ENCODE results near the gene ZC3H18. TPM values are rescaled to one million over a fixed set of nuclear protein-coding genes. Genes with fewer than 3 reads are reported as not detected.

ZC3H18 gene
- total and polyA plus RNA-seq, 2 donors (not counting 1 experiment from before 2014, with no cell fraction given): 7.9 to 9.4 TPM

DNA sequence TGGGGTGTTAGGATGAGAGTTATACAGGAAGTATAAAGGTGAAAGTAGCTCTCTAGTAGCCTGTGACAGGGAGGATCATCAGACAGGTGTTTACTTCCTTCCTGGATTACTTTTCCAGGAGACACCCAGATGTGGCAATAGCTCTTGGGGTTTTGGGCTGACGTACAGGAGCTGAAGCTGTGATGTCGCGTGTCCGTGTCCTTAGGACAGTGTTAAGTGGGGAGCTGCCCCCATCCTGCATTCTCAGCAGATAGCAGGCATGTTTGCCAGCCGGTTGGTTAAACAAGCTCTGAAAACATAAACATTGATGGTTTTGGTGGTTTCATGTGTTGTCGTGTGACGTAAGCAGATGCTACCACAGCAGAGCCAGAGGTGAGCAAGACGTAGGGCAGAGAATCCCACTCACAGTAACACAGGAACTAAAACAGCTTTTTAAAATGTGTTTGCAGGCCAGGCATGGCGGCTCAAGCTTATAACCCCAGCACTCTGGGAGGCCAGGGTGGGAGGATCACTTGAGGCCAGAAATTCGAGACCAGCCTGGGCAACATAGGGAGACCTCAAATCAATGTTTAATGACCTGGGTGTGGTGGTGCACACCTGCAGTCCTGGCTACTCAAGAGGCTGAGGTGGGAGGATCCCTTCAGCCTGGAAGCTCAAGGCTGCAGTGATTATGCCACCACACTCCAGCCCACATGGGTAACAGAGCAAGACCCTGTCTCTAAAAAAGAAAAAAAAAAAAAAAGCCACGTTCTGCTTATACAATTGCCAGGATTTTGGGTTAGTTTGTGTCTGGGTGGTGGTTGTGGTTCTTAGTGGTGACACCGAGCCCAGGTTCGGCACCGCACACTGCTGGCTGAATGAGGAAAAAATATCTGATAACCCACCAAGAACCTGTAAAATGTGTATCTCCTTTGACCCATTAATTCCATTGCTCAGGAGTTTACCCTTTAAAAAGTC lies 49.9 kb downstream of the ZC3H18 start:
- peaks cover 22% of the 10 kb centered on the region for H3K36me3 ChIP-seq (ENCODE audit: control insufficient read depth, insufficient read depth, low read length)
- H4K20me1 ChIP-seq (ENCODE audit: control insufficient read depth, extremely low read depth, insufficient read depth, low read length): no peaks in the 10 kb centered on the region

DNA sequence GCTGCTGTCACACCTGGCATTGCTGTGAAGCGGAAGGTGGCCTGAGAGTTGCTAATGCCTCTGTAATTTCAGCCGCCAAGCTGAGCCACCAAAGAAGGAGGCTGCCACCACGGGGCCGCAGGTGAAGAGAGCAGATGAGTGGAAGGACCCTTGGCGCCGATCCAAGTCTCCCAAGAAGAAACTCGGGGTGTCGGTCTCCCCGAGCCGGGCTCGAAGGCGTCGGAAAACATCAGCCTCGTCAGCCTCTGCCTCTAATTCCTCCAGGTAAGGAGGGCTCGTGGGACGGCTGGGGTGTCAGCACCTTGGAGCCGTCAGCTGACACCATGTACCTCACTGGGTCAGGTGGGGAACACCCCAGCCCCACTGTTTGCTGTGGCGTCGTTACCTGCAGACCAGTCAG lies 51.9 kb downstream of the ZC3H18 start:
- Histone ChIP-seq H4K20me1 (ENCODE audit: control insufficient read depth, extremely low read depth, insufficient read depth, low read length) (no peaks in the 10 kb centered on the region), H3K9me3 (ENCODE audit: control insufficient read depth, insufficient read depth, low read depth, low read length) (no peaks in the 10 kb centered on the region), H3K27me3 (ENCODE audit: control insufficient read depth, insufficient read depth, low read length) (no peaks in the 10 kb centered on the region), H3K79me2 (ENCODE audit: control insufficient read depth, insufficient read depth, low read length) (no peaks in the 10 kb centered on the region), H2AFZ (ENCODE audit: low read length) (no peak overlapping the region), H3K9ac (ENCODE audit: insufficient read depth, low read length) (no peak overlapping the region), H3K27ac (ENCODE audit: insufficient read depth, low read length) (no peak overlapping the region), H3K36me3 (ENCODE audit: control insufficient read depth, insufficient read depth, low read length) (peaks cover 22% of the 10 kb centered on the region), H3K4me2 (ENCODE audit: extremely low read depth, insufficient read depth, low read length) (no peak overlapping the region), H3K4me3 (replicated peaks in 1 of 4; ENCODE audit: control extremely low read depth in 1 of 4, insufficient read depth in 1 of 4, low read depth in 3 of 4, low read length in 4 of 4) (no peak overlapping the region), H3K4me1 (ENCODE audit: control insufficient read depth, extremely low read depth, insufficient read depth, low read length) (no peaks in the 10 kb centered on the region)
- TF ChIP-seq, protein P1, sequence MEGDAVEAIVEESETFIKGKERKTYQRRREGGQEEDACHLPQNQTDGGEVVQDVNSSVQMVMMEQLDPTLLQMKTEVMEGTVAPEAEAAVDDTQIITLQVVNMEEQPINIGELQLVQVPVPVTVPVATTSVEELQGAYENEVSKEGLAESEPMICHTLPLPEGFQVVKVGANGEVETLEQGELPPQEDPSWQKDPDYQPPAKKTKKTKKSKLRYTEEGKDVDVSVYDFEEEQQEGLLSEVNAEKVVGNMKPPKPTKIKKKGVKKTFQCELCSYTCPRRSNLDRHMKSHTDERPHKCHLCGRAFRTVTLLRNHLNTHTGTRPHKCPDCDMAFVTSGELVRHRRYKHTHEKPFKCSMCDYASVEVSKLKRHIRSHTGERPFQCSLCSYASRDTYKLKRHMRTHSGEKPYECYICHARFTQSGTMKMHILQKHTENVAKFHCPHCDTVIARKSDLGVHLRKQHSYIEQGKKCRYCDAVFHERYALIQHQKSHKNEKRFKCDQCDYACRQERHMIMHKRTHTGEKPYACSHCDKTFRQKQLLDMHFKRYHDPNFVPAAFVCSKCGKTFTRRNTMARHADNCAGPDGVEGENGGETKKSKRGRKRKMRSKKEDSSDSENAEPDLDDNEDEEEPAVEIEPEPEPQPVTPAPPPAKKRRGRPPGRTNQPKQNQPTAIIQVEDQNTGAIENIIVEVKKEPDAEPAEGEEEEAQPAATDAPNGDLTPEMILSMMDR (conservative IDR thresholded peaks at IDR 0.05 in 1 of 2, IDR thresholded peaks at IDR 0.05 in 1 of 2; ENCODE audit: low read depth in 1 of 2, low read length in 2 of 2): no peak
- no peak for TF ChIP-seq EZH2 (IDR thresholded peaks at IDR 0.05; ENCODE audit: low read length, missing control alignments)
- DNase-seq (ENCODE audit: low read depth in 2 of 2): no peak

More for the DNA sequence above, 49.9 kb downstream of the ZC3H18 start:
- H2AFZ ChIP-seq (ENCODE audit: low read length): no peak overlapping the region
- H3K27me3 ChIP-seq (ENCODE audit: control insufficient read depth, insufficient read depth, low read length): no peaks in the 10 kb centered on the region
- H3K4me2 ChIP-seq (ENCODE audit: extremely low read depth, insufficient read depth, low read length): no peak overlapping the region
- H3K9ac ChIP-seq (ENCODE audit: insufficient read depth, low read length): no peak overlapping the region
- no peak for TF ChIP-seq EZH2 (IDR thresholded peaks at IDR 0.05; ENCODE audit: low read length, missing control alignments)
- TF ChIP-seq, protein P1 (conservative IDR thresholded peaks at IDR 0.05 in 1 of 2, IDR thresholded peaks at IDR 0.05 in 1 of 2; ENCODE audit: low read depth in 1 of 2, low read length in 2 of 2): no peak
- no peak overlapping the region for H3K4me3 ChIP-seq (replicated peaks in 1 of 4; ENCODE audit: control extremely low read depth in 1 of 4, insufficient read depth in 1 of 4, low read depth in 3 of 4, low read length in 4 of 4)
- no peaks in the 10 kb centered on the region for H3K9me3 ChIP-seq (ENCODE audit: control insufficient read depth, insufficient read depth, low read depth, low read length)
- DNase-seq (ENCODE audit: low read depth in 2 of 2): peak; percentile 57 to 94
- H3K27ac ChIP-seq (ENCODE audit: insufficient read depth, low read length): no peak overlapping the region
- H3K4me1 ChIP-seq (ENCODE audit: control insufficient read depth, extremely low read depth, insufficient read depth, low read length): no peaks in the 10 kb centered on the region
- H3K79me2 ChIP-seq (ENCODE audit: control insufficient read depth, insufficient read depth, low read length): peaks cover 2% of the 10 kb centered on the region

DNA sequence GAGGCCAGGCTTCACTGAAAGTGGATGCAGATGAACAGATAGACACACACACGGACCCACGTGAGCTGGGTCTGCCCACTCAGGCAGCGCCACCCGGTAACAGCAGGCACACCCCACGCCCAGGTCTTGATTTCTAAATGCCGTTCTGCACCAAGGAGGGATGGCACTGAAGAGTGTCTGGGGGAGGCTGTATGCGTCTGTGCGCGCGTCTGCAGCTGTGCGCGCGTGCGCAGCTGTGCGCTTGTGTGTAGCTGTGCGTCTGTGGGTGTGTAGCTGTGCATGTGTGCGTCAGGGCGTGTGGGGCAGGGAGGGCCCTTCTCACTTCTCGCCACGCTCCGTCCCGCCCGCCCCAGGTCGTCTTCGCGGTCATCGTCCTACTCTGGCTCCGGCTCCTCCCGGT lies 52.7 kb downstream of the ZC3H18 start:
- Histone ChIP-seq H4K20me1 (ENCODE audit: control insufficient read depth, extremely low read depth, insufficient read depth, low read length) (no peaks in the 10 kb centered on the region), H3K27ac (ENCODE audit: insufficient read depth, low read length) (no peak overlapping the region), H3K4me2 (ENCODE audit: extremely low read depth, insufficient read depth, low read length) (no peak overlapping the region)

More for the DNA sequence above, 52.7 kb downstream of the ZC3H18 start:
- H3K36me3 ChIP-seq (ENCODE audit: control insufficient read depth, insufficient read depth, low read length): peaks cover 24% of the 10 kb centered on the region
- H3K9ac ChIP-seq (ENCODE audit: insufficient read depth, low read length): no peak overlapping the region
- no peaks in the 10 kb centered on the region for H3K4me1 ChIP-seq (ENCODE audit: control insufficient read depth, extremely low read depth, insufficient read depth, low read length)
- H3K27me3 ChIP-seq (ENCODE audit: control insufficient read depth, insufficient read depth, low read length): no peaks in the 10 kb centered on the region
- H3K9me3 ChIP-seq (ENCODE audit: control insufficient read depth, insufficient read depth, low read depth, low read length): no peaks in the 10 kb centered on the region
- no peak for DNase-seq (ENCODE audit: low read depth in 2 of 2)
- no peak for TF ChIP-seq EZH2 (IDR thresholded peaks at IDR 0.05; ENCODE audit: low read length, missing control alignments)
- TF ChIP-seq, protein P1 (conservative IDR thresholded peaks at IDR 0.05 in 1 of 2, IDR thresholded peaks at IDR 0.05 in 1 of 2; ENCODE audit: low read depth in 1 of 2, low read length in 2 of 2): no peak
- no peak overlapping the region for H3K4me3 ChIP-seq (replicated peaks in 1 of 4; ENCODE audit: control extremely low read depth in 1 of 4, insufficient read depth in 1 of 4, low read depth in 3 of 4, low read length in 4 of 4)
- no peak overlapping the region for H2AFZ ChIP-seq (ENCODE audit: low read length)
- H3K79me2 ChIP-seq (ENCODE audit: control insufficient read depth, insufficient read depth, low read length): no peaks in the 10 kb centered on the region
